Panc1 (cell line): ENCODE measurements around the gene RFX8. TPM values are rescaled to one million over a fixed set of nuclear protein-coding genes. Genes with fewer than 3 reads are reported as not detected.

ENCODE experiments used
- ATAC-seq: fragments of 200-7000 bp; cut with Tn5 transposase; 2 replicates; pipeline ENCODE4 v1.9.1; 2020; ENCODE audit warnings: mild to moderate bottlenecking, moderate library complexity
- BruUV-seq: library from RNA; stranded (reverse); fragments of 400-500 nt; replicated peaks from 2 replicates; lab custom pipeline; 2021; lab: Mats Ljungman, UMichigan
- CTCF ChIA-PET: fragments of 300-600 bp; sonication (Branson Sonifier 250); formaldehyde crosslinking; loops from one replicate; lab custom pipeline; 2022; ENCODE audit warnings: antibody characterized with exemption; lab: Charles Lee
- POLR2A ChIA-PET: fragments of 300-600 bp; sonication (Branson Sonifier 250); formaldehyde crosslinking; loops from one replicate; lab custom pipeline; 2022; ENCODE audit warnings: antibody characterized with exemption; lab: Charles Lee
- DNase-seq: peaks from one replicate; pipeline ENCODE4 v3.0.0-alpha.2; 2010; ENCODE audit warnings: low read depth, low spot score
- H3K27ac ChIP-seq: 2 replicates; pipeline ENCODE4 v1.5.1; 2011; ENCODE audit warnings: mild to moderate bottlenecking, low read length, inconsistent platforms
- H3K27me3 ChIP-seq: fragments of 200-500 bp; sonication (Bioruptor generic); 2 replicates; pipeline ENCODE4 v1.6.0; 2014; ENCODE audit warnings: low read length, inconsistent platforms; ENCODE audit not compliant: control insufficient read depth, insufficient read depth
- H3K36me3 ChIP-seq: fragments of 200-500 bp; sonication (Bioruptor generic); 2 replicates; pipeline ENCODE4 v1.5.1; 2014; ENCODE audit warnings: inconsistent platforms, mild to moderate bottlenecking, low read length, moderate library complexity; ENCODE audit not compliant: control insufficient read depth, insufficient read depth
- H3K4me1 ChIP-seq: 2 replicates; pipeline ENCODE4 v1.5.1; 2011; ENCODE audit warnings: inconsistent platforms, mild to moderate bottlenecking, low read length, moderate library complexity; ENCODE audit not compliant: control insufficient read depth, insufficient read depth
- H3K4me3 ChIP-seq, 2 experiments: 2 replicates each; pipeline ENCODE4 v1.5.1; 2011 to 2012; ENCODE audit warnings: low read depth in 2 of 2, low read length in 2 of 2, mild to moderate bottlenecking in 2 of 2, inconsistent platforms in 1 of 2, moderate library complexity in 1 of 2
- H3K9me3 ChIP-seq: fragments of 200-500 bp; sonication (Bioruptor generic); 2 replicates; pipeline ENCODE4 v1.5.1; 2014; ENCODE audit warnings: low read depth, mild to moderate bottlenecking, inconsistent platforms, low read length, moderate library complexity; ENCODE audit not compliant: control insufficient read depth, insufficient read depth
- CTCF ChIP-seq: fragments of 450-650 bp; IDR thresholded peaks from 2 replicates; pipeline ENCODE4 v1.5.1; 2017; ENCODE audit warnings: mild to moderate bottlenecking
- POLR2AphosphoS5 ChIP-seq: IDR thresholded peaks from 2 replicates; pipeline ENCODE4 v1.6.1; 2012; ENCODE audit warnings: mild to moderate bottlenecking, low read depth, low read length, moderate library complexity
- REST ChIP-seq, 2 experiments: IDR thresholded peaks; 2 replicates each; pipeline ENCODE4 v1.6.1; 2011 to 2012; ENCODE audit warnings: low read depth in 2 of 2, control low read depth in 1 of 2, low read length in 1 of 2, mild to moderate bottlenecking in 1 of 2, moderate library complexity in 1 of 2; ENCODE audit not compliant: insufficient read depth in 1 of 2
- SIN3A ChIP-seq: IDR thresholded peaks from 2 replicates; pipeline ENCODE4 v1.6.1; 2012; ENCODE audit warnings: low read depth, mild to moderate bottlenecking, low read length, moderate library complexity, borderline replicate concordance; ENCODE audit not compliant: insufficient read depth
- TCF7L2 ChIP-seq: IDR thresholded peaks from 2 replicates; pipeline ENCODE4 v1.6.1; 2011; ENCODE audit warnings: mild to moderate bottlenecking, low read depth, low read length, inconsistent platforms
- in situ Hi-C: cut with HindIII; loops from 2 replicates; pipeline ENCODE4 v1.10.0; 2016; ENCODE audit warnings: low sequenced_read_pairs, low pct_unique_long_range_greater_than_20kb
- intact Hi-C: fragments of 100-400 bp; cut with micrococcal nuclease; formaldehyde crosslinking; loops from one replicate; pipeline ENCODE4 v1.10.0; 2022; ENCODE audit not compliant: unreplicated experiment
- total RNA-seq: library from RNA; stranded (reverse); gene quantifications from one replicate; pipeline ENCODE4 v1.2.1, GENCODE V29; 2021; ENCODE audit not compliant: unreplicated experiment

The RFX8 gene
- total RNA-seq, 1 experiment from 2014 or later = not detected

- Histone ChIP-seq H3K9me3 (no peaks in the 10 kb centered on the region), H3K4me1 (no peaks in the 10 kb centered on the region), H3K4me3 (no peak overlapping the region), H3K36me3 (no peaks in the 10 kb centered on the region), H3K27me3 (no peaks in the 10 kb centered on the region; the same call in none of the 2 replicates), H3K27ac (no peak overlapping the region)
- intact Hi-C loops = no loop called here
- BruUV-seq = no TSS peak
- TF ChIP-seq REST (IDR thresholded peaks at IDR 0.05; ENCODE audit: insufficient read depth in 1 of 2, low read depth in 2 of 2, low read length in 1 of 2) (no peak), POLR2AphosphoS5 (no peak), TCF7L2 (no peak), SIN3A (no peak), CTCF (no peak)
- no peak for ATAC-seq
- DNase-seq = no peak
- CTCF ChIA-PET = no interaction called here
- in situ Hi-C loops = no loop called here
- POLR2A ChIA-PET = no interaction called here
These were observed 43.4 kb downstream of the RFX8 start for GRCh38 chr2:101431486-101431885.

GRCh38 chr2:101430156-101430555 is 44.8 kb downstream of the RFX8 start:
- DNase-seq (no peak), ATAC-seq (no peak)
- no peaks in the 10 kb centered on the region for H3K4me1 ChIP-seq
- ChIA-PET POLR2A (no interaction called here), CTCF (no interaction called here)
- TF ChIP-seq SIN3A (no peak), CTCF (no peak), TCF7L2 (no peak), POLR2AphosphoS5 (no peak), REST (IDR thresholded peaks at IDR 0.05; ENCODE audit: insufficient read depth in 1 of 2, low read depth in 2 of 2, low read length in 1 of 2) (no peak)
- no peak overlapping the region for H3K27ac ChIP-seq
- H3K9me3 ChIP-seq = no peaks in the 10 kb centered on the region
- no TSS peak for BruUV-seq
- no peak overlapping the region for H3K4me3 ChIP-seq
- H3K27me3 ChIP-seq = no peaks in the 10 kb centered on the region; the same call in 1 of the 2 replicates
- H3K36me3 ChIP-seq = no peaks in the 10 kb centered on the region
- intact Hi-C loops = no loop called here
- in situ Hi-C loops = no loop called here
